Liver (tissue), 9 donors: ENCODE measurements around the gene ZNF629. TPM values are rescaled to one million over a fixed set of nuclear protein-coding genes. Genes with fewer than 3 reads are reported as not detected.

Source experiments
- DNase-seq: peaks from one replicate; pipeline ENCODE4 v3.0.0-alpha.2; 2017; ENCODE audit warnings: low spot score
- H3K27ac ChIP-seq, 2 donors: one replicate each; pipeline ENCODE4 v1.7.0; 2013; ENCODE audit warnings: inconsistent platforms in 2 of 2, low read length in 2 of 2, control low read depth in 1 of 2, low read depth in 1 of 2, mild to moderate bottlenecking in 1 of 2
- H3K27me3 ChIP-seq, 4 donors: one replicate each; pipeline versions ENCODE4 v1.6.1 to v1.7.0; 2013; ENCODE audit warnings: low read length in 3 of 4, inconsistent platforms in 1 of 4, mild to moderate bottlenecking in 1 of 4, moderate library complexity in 1 of 4; ENCODE audit not compliant: control insufficient read depth in 4 of 4, insufficient read depth in 4 of 4
- H3K36me3 ChIP-seq, 4 donors: one replicate each; pipeline versions ENCODE4 v1.6.1 to v1.7.0; 2013; ENCODE audit warnings: low read length in 3 of 4, mild to moderate bottlenecking in 3 of 4, low read depth in 1 of 4, moderate library complexity in 1 of 4; ENCODE audit not compliant: control insufficient read depth in 4 of 4, insufficient read depth in 3 of 4
- H3K4me1 ChIP-seq, 4 donors: one replicate each; pipeline versions ENCODE4 v1.6.1 to v1.7.0; 2013; ENCODE audit warnings: low read length in 3 of 4, mild to moderate bottlenecking in 3 of 4, moderate library complexity in 1 of 4; ENCODE audit not compliant: control insufficient read depth in 4 of 4, insufficient read depth in 4 of 4
- H3K4me3 ChIP-seq, 3 donors: one replicate each; pipeline versions ENCODE4 v1.6.1 to v1.7.0; 2013; ENCODE audit warnings: low read length in 3 of 3, control low read depth in 1 of 3, low read depth in 1 of 3, mild to moderate bottlenecking in 1 of 3
- H3K9ac ChIP-seq, 2 donors: one replicate each; pipeline ENCODE4 v1.7.0; 2013; ENCODE audit warnings: low read length in 2 of 2, mild to moderate bottlenecking in 2 of 2, moderate library complexity in 2 of 2, control low read depth in 1 of 2, low read depth in 1 of 2
- H3K9me3 ChIP-seq, 4 donors: one replicate each; pipeline versions ENCODE4 v1.6.1 to v1.7.0; 2013; ENCODE audit warnings: low read length in 3 of 4; ENCODE audit not compliant: control insufficient read depth in 4 of 4
- ATF3 ChIP-seq: IDR thresholded peaks from 2 replicates; pipeline ENCODE4 v1.6.1; 2016; ENCODE audit warnings: antibody characterized with exemption
- CTCF ChIP-seq: fragments of 150-350 bp; IDR thresholded peaks from 2 replicates; pipeline ENCODE4 v1.5.1; 2017; ENCODE audit warnings: improper control_type of control experiment, low read depth, low read length; ENCODE audit not compliant: missing input control
- EGR1 ChIP-seq, 2 donors: IDR thresholded peaks; 2 replicates each; pipeline ENCODE4 v1.6.1; 2016 to 2018; ENCODE audit warnings: antibody characterized with exemption in 2 of 2, low read depth in 2 of 2
- FOXA1 ChIP-seq: IDR thresholded peaks from 2 replicates; pipeline ENCODE4 v1.6.1; 2016; ENCODE audit warnings: antibody characterized with exemption
- FOXA2 ChIP-seq: IDR thresholded peaks from 2 replicates; pipeline ENCODE4 v1.6.1; 2016; ENCODE audit warnings: antibody characterized with exemption
- GABPA ChIP-seq, 2 donors: IDR thresholded peaks in 1 of 2; conservative IDR thresholded peaks in 1 of 2; 2 replicates each; pipeline ENCODE4 v1.6.1; 2016; ENCODE audit warnings: antibody characterized with exemption in 2 of 2, mild to moderate bottlenecking in 1 of 2, moderate library complexity in 1 of 2
- HNF4A ChIP-seq, 2 donors: conservative IDR thresholded peaks; 2 replicates each; pipeline ENCODE4 v1.6.1; 2016; ENCODE audit warnings: antibody characterized with exemption in 2 of 2, mild to moderate bottlenecking in 2 of 2
- HNF4G ChIP-seq: IDR thresholded peaks from 2 replicates; pipeline ENCODE4 v1.6.1; 2016; ENCODE audit warnings: antibody characterized with exemption
- JUND ChIP-seq, 2 donors: IDR thresholded peaks; 2 replicates each; pipeline ENCODE4 v1.6.1; 2016; ENCODE audit warnings: antibody characterized with exemption in 2 of 2
- MAX ChIP-seq: IDR thresholded peaks from 2 replicates; pipeline ENCODE4 v1.6.1; 2016; ENCODE audit warnings: antibody characterized with exemption
- NR2F2 ChIP-seq: IDR thresholded peaks from 2 replicates; pipeline ENCODE4 v1.6.1; 2016; ENCODE audit warnings: antibody characterized with exemption
- RAD21 ChIP-seq, 2 donors: IDR thresholded peaks; 2 replicates each; pipeline ENCODE4 v1.6.1; 2016; ENCODE audit warnings: antibody characterized with exemption in 2 of 2, mild to moderate bottlenecking in 2 of 2
- REST ChIP-seq: IDR thresholded peaks from 2 replicates; pipeline ENCODE4 v1.6.1; 2016; ENCODE audit warnings: antibody characterized with exemption, mild to moderate bottlenecking
- RXRA ChIP-seq, 2 donors: IDR thresholded peaks; 2 replicates each; pipeline ENCODE4 v1.6.1; 2017 to 2018; ENCODE audit warnings: antibody characterized with exemption in 2 of 2, mild to moderate bottlenecking in 1 of 2
- SP1 ChIP-seq: IDR thresholded peaks from 2 replicates; pipeline ENCODE4 v1.6.1; 2018; ENCODE audit warnings: antibody characterized with exemption, mild to moderate bottlenecking
- TAF1 ChIP-seq: conservative IDR thresholded peaks from 2 replicates; pipeline ENCODE4 v1.6.1; 2016; ENCODE audit warnings: antibody characterized with exemption, mild to moderate bottlenecking
- YY1 ChIP-seq: IDR thresholded peaks from 2 replicates; pipeline ENCODE4 v1.6.1; 2016; ENCODE audit warnings: antibody characterized with exemption, mild to moderate bottlenecking
- ZBTB33 ChIP-seq: IDR thresholded peaks from 2 replicates; pipeline ENCODE4 v1.6.1; 2016; ENCODE audit warnings: antibody characterized with exemption
- WGBS: extraction: QIAGEN DNeasy Blood & Tissue Kit; methylation state at CpG from one replicate; pipeline ENCODE4 v1.1.7; 2013; 5-methylcytosine and 5-hydroxymethylcytosine counted together
- polyA plus RNA-seq, 2 donors: library from polyadenylated mRNA; stranded (reverse) in 1 of 2; unstranded in 1 of 2; fragments of 200-250 nt in 1 of 2; fragments of >200 nt in 1 of 2; fragmentation: Nextera tagmentation in 1 of 2; extraction: Ambion mirVana in 1 of 2; gene quantifications; one replicate each; pipeline versions ENCODE4 v1.2.1 to v1.2.3, GENCODE V29; 2013 to 2015
- total RNA-seq, 2 donors: library from RNA; depleted of rRNA; stranded (reverse); fragments of >200 nt; gene quantifications; one replicate each; pipeline ENCODE4 v1.2.3, GENCODE V29; 2014
- donor health status: healthy.
- donor health status: healthy.
- donor health status: healthy.
- donor health status: healthy.
- donor health status: healthy.

Gene ZNF629
- total and polyA plus RNA-seq, 4 donors = 0.86 to 4.2 (median 3.4) TPM

- TF ChIP-seq FOXA2 (no peak), ZBTB33 (no peak), TAF1 (no peak), ATF3 (no peak), JUND (IDR thresholded peaks at IDR 0.05) (no peak), FOXA1 (no peak), MAX (no peak), EGR1 (IDR thresholded peaks at IDR 0.05; ENCODE audit: low read depth in 2 of 2) (no peak), HNF4G (no peak), RAD21 (IDR thresholded peaks at IDR 0.05) (no peak), NR2F2 (no peak), SP1 (no peak)
- 85% methylated on average over 34 of the region's 34 CpGs for WGBS
- Histone ChIP-seq H3K27ac (no peak overlapping the region), H3K36me3 (no peaks in the 10 kb centered on the region), H3K27me3 (no peaks in the 10 kb centered on the region), H3K4me1 (no peaks in the 10 kb centered on the region), H3K9me3 (no peaks in the 10 kb centered on the region), H3K9ac (no peak overlapping the region), H3K4me3 (no peak overlapping the region)
- no peak for DNase-seq
Measured at GRCh38 chr16:30820952-30821421, 34.0 kb upstream of the ZNF629 start.

- Histone ChIP-seq H3K27me3 (no peaks in the 10 kb centered on the region), H3K9ac (no peak overlapping the region), H3K36me3 (no peaks in the 10 kb centered on the region), H3K9me3 (no peaks in the 10 kb centered on the region), H3K4me1 (peaks cover 0 to 13% (median 6%) of the 10 kb centered on the region in 4 donors), H3K4me3 (no peak overlapping the region), H3K27ac (no peak overlapping the region)
- TF ChIP-seq EGR1 (IDR thresholded peaks at IDR 0.05; ENCODE audit: low read depth in 2 of 2) (no peak), FOXA1 (no peak), REST (no peak), HNF4A (conservative IDR thresholded peaks at IDR 0.05) (no peak), NR2F2 (no peak), FOXA2 (no peak), RAD21 (IDR thresholded peaks at IDR 0.05) (no peak), CTCF (no peak), JUND (IDR thresholded peaks at IDR 0.05) (no peak), RXRA (IDR thresholded peaks at IDR 0.05) (no peak), SP1 (no peak), ZBTB33 (no peak), HNF4G (no peak), GABPA (IDR thresholded peaks at IDR 0.05 in 1 of 2, conservative IDR thresholded peaks at IDR 0.05 in 1 of 2) (no peak), ATF3 (no peak), YY1 (no peak), TAF1 (no peak), MAX (no peak)
- no peak for DNase-seq
- 79% methylated on average over 2 of the region's 2 CpGs for WGBS
Measured at GRCh38 chr16:30816769-30817168, 29.8 kb upstream of the ZNF629 start.
